ENCODE results near the gene DIDO1.

DNA sequence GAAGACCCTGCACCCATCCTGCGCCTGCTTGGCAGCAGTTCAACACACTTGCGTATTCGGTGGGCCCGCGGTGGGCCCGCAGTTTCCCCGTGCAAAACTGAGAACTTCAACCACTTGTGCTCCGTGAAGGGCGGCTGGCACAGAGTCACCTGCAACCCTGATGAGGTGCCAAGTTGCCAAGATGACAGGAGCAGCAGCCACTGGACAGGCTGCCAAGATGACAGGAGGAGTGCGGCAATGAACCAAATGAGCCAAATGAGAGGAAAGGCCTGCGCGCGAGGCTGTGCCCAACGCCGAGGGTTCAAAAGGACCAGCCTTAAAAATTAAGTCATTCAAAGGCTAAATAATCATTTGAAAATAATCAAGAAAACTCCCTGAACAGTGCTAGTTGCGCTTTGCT, 20.1 kb downstream of the DIDO1 start:
- no peak for TF ChIP-seq POLR2A (IDR thresholded peaks at IDR 0.05)
- TF ChIP-seq, protein P1, sequence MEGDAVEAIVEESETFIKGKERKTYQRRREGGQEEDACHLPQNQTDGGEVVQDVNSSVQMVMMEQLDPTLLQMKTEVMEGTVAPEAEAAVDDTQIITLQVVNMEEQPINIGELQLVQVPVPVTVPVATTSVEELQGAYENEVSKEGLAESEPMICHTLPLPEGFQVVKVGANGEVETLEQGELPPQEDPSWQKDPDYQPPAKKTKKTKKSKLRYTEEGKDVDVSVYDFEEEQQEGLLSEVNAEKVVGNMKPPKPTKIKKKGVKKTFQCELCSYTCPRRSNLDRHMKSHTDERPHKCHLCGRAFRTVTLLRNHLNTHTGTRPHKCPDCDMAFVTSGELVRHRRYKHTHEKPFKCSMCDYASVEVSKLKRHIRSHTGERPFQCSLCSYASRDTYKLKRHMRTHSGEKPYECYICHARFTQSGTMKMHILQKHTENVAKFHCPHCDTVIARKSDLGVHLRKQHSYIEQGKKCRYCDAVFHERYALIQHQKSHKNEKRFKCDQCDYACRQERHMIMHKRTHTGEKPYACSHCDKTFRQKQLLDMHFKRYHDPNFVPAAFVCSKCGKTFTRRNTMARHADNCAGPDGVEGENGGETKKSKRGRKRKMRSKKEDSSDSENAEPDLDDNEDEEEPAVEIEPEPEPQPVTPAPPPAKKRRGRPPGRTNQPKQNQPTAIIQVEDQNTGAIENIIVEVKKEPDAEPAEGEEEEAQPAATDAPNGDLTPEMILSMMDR (IDR thresholded peaks at IDR 0.05): no peak

Measured in Peyer's patch (tissue), 4 donors.